Measurements from ENCODE around the gene CACNG5. TPM values are rescaled to one million over a fixed set of nuclear protein-coding genes. Genes with fewer than 3 reads are reported as not detected.

Gene CACNG5
- polyA plus RNA-seq, 3 donors: not detected

- no peak for DNase-seq
- no peak overlapping the region for H3K4me3 Mint-ChIP-seq
- Histone ChIP-seq H3K4me3 (replicated peaks in 1 of 3; ENCODE audit: low read depth in 2 of 3, low read length in 3 of 3) (no peak overlapping the region), H4K20me1 (ENCODE audit: insufficient read depth, low read length) (no peaks in the 10 kb centered on the region), H3K4me2 (replicated peaks; ENCODE audit: extremely low read depth, low read length, poor library complexity, severe bottlenecking) (no peak overlapping the region), H3K4me1 (ENCODE audit: control insufficient read depth in 1 of 2, insufficient read depth in 2 of 2, low read length in 2 of 2) (no peaks in the 10 kb centered on the region), H3K9ac (ENCODE audit: insufficient read depth, low read length, poor library complexity, severe bottlenecking) (no peak overlapping the region), H3K27ac (ENCODE audit: low read depth in 1 of 2, low read length in 2 of 2) (no peak overlapping the region), H3K36me3 (replicated peaks in 1 of 2; ENCODE audit: control insufficient read depth in 1 of 2, insufficient read depth in 2 of 2, low read length in 2 of 2) (no peaks in the 10 kb centered on the region), H3K9me3 (replicated peaks in 1 of 2; ENCODE audit: control insufficient read depth in 1 of 2, insufficient read depth in 1 of 2, low read length in 2 of 2) (no peaks in the 10 kb centered on the region), H3K79me2 (ENCODE audit: insufficient read depth, low read length) (no peaks in the 10 kb centered on the region), H3K27me3 (ENCODE audit: control insufficient read depth in 2 of 2, insufficient read depth in 2 of 2, low read length in 2 of 2) (no peaks in the 10 kb centered on the region), H2AFZ (ENCODE audit: insufficient read depth, low read depth, low read length, poor library complexity, severe bottlenecking) (no peak overlapping the region)
- TF ChIP-seq CTCF (IDR thresholded peaks at IDR 0.05): no peak
- WGBS (ENCODE audit: insufficient coverage): 64% methylated on average over 3 of the region's 5 CpGs
- H3K27ac Mint-ChIP-seq: no peak overlapping the region
- H3K27me3 Mint-ChIP-seq (ENCODE audit: low read depth in 3 of 3): peaks cover 0 to 10% (median 6%) of the 10 kb centered on the region in 3 donors
- H3K4me1 Mint-ChIP-seq: no peaks in the 10 kb centered on the region
- no peaks in the 10 kb centered on the region for H3K36me3 Mint-ChIP-seq
- intact Hi-C loops (cut with micrococcal nuclease): no loop called here
- H3K9me3 Mint-ChIP-seq: peaks cover 0 to 4% (median 0%) of the 10 kb centered on the region in 7 donors
Observed at GRCh38 chr17:66892246-66892645, 57.3 kb downstream of the CACNG5 start.

GRCh38 chr17:66893382-66893781, 58.5 kb downstream of the CACNG5 start:
- peaks cover 0 to 12% (median 6%) of the 10 kb centered on the region in 3 donors for H3K27me3 Mint-ChIP-seq (ENCODE audit: low read depth in 3 of 3)
- Histone ChIP-seq H3K27me3 (ENCODE audit: control insufficient read depth in 2 of 2, insufficient read depth in 2 of 2, low read length in 2 of 2) (no peaks in the 10 kb centered on the region), H3K4me3 (replicated peaks in 1 of 3; ENCODE audit: low read depth in 2 of 3, low read length in 3 of 3) (no peak overlapping the region), H4K20me1 (ENCODE audit: insufficient read depth, low read length) (no peaks in the 10 kb centered on the region), H2AFZ (ENCODE audit: insufficient read depth, low read depth, low read length, poor library complexity, severe bottlenecking) (no peak overlapping the region), H3K4me2 (replicated peaks; ENCODE audit: extremely low read depth, low read length, poor library complexity, severe bottlenecking) (no peak overlapping the region), H3K27ac (ENCODE audit: low read depth in 1 of 2, low read length in 2 of 2) (no peak overlapping the region), H3K36me3 (replicated peaks in 1 of 2; ENCODE audit: control insufficient read depth in 1 of 2, insufficient read depth in 2 of 2, low read length in 2 of 2) (no peaks in the 10 kb centered on the region), H3K9ac (ENCODE audit: insufficient read depth, low read length, poor library complexity, severe bottlenecking) (no peak overlapping the region), H3K79me2 (ENCODE audit: insufficient read depth, low read length) (no peaks in the 10 kb centered on the region), H3K9me3 (replicated peaks in 1 of 2; ENCODE audit: control insufficient read depth in 1 of 2, insufficient read depth in 1 of 2, low read length in 2 of 2) (no peaks in the 10 kb centered on the region), H3K4me1 (ENCODE audit: control insufficient read depth in 1 of 2, insufficient read depth in 2 of 2, low read length in 2 of 2) (no peaks in the 10 kb centered on the region)
- DNase-seq: no peak
- no peaks in the 10 kb centered on the region for H3K4me1 Mint-ChIP-seq
- no peak overlapping the region for H3K4me3 Mint-ChIP-seq
- intact Hi-C loops (cut with micrococcal nuclease): no loop called here
- no peak for TF ChIP-seq CTCF (IDR thresholded peaks at IDR 0.05)
- H3K36me3 Mint-ChIP-seq: no peaks in the 10 kb centered on the region
- peak overlapping the region in 1 of 7 donors; percentile 51 for H3K27ac Mint-ChIP-seq
- 79% methylated on average over 6 of the region's 6 CpGs for WGBS (ENCODE audit: insufficient coverage)
- H3K9me3 Mint-ChIP-seq: peaks cover 0 to 2% (median 0%) of the 10 kb centered on the region in 7 donors

Data from CD14-positive monocyte (primary cell).